Nephron progenitor cell (in vitro differentiated cells): Measurements from ENCODE around the gene CCAR1.
"Not testable (repeated sequence)": the region's sequence is repeated elsewhere in the genome, so short reads cannot be mapped to it uniquely, and the experiment has no call there.

Source experiments
- DNase-seq: peaks from one replicate; pipeline ENCODE4 v3.0.0; 2021
- H3K27ac Mint-ChIP-seq: 2 replicates; pipeline ENCODE4 v1.8.0; 2021; ENCODE audit warnings: mild to moderate bottlenecking, moderate library complexity, mixed read lengths
- H3K27me3 Mint-ChIP-seq: 2 replicates; pipeline ENCODE4 v1.8.0; 2021; ENCODE audit warnings: mild to moderate bottlenecking, low read depth, mixed read lengths; ENCODE audit not compliant: poor library complexity
- H3K36me3 Mint-ChIP-seq: 2 replicates; pipeline ENCODE4 v1.8.0; 2021; ENCODE audit warnings: low read depth, mixed read lengths
- H3K4me1 Mint-ChIP-seq: 2 replicates; pipeline ENCODE4 v1.8.0; 2021; ENCODE audit warnings: mixed read lengths
- H3K4me3 Mint-ChIP-seq: 2 replicates; pipeline ENCODE4 v1.8.0; 2021; ENCODE audit warnings: mild to moderate bottlenecking, moderate library complexity, mixed read lengths
- H3K9me3 Mint-ChIP-seq: 2 replicates; pipeline ENCODE4 v1.8.0; 2021; ENCODE audit warnings: mild to moderate bottlenecking, moderate library complexity, mixed read lengths
- CTCF ChIP-seq: fragments of 200-600 bp; sonication (generic); IDR thresholded peaks from 2 replicates; pipeline ENCODE4 v1.5.0; 2021; ENCODE audit warnings: antibody characterized with exemption

CCAR1 gene

DNA sequence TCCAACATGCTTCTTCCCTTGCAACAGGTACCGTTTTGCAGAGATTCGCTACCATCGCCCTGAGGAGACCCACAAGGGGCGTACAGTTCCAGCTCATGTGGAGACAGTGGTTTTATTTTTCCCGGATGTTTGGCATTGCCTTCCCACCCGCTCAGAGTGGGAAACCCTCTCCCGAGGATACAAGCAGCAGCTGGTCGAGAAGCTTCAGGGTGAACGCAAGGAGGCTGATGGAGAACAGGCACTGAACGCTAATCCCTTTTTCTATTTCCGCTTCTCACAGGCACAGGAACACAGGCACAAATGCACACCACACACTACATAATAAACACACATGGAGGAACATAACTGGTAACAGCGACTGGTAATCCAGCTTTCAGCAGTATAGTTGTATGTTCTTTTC lies 35.2 kb downstream of the CCAR1 start:
- H3K9me3 Mint-ChIP-seq = no peaks in the 10 kb centered on the region

DNA sequence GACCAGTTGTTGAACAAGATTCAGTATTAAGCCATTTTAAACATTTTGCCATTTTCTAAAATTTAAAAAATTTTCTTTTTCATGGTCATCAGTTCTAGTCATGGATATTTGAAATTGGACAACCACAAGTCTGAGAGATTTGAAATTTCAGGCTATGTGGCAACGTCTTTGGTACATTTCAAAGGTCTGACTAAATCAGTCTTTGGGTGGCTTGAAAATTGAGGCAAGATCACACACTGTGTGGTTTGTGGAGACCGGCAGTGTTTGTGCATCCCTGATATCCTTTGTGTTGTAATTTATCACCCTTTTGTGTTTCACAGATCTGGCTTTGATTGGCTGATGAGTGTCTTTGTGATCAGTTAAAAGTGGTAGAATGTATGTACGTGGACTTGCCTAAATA lies 35.7 kb downstream of the CCAR1 start:
- peaks cover 90% of the 10 kb centered on the region for H3K36me3 Mint-ChIP-seq
- no peaks in the 10 kb centered on the region for H3K9me3 Mint-ChIP-seq
- no peak overlapping the region for H3K4me3 Mint-ChIP-seq
- no peak overlapping the region for H3K27ac Mint-ChIP-seq
- no peaks in the 10 kb centered on the region for H3K4me1 Mint-ChIP-seq
- H3K27me3 Mint-ChIP-seq = no peaks in the 10 kb centered on the region
- DNase-seq = no peak
- no peak for TF ChIP-seq CTCF

More for the DNA sequence above, 35.2 kb downstream of the CCAR1 start:
- H3K36me3 Mint-ChIP-seq = peaks cover 93% of the 10 kb centered on the region
- H3K4me1 Mint-ChIP-seq = no peaks in the 10 kb centered on the region
- no peak for DNase-seq
- H3K27ac Mint-ChIP-seq = peak overlapping the region; percentile 90
- TF ChIP-seq CTCF = no peak
- H3K27me3 Mint-ChIP-seq = no peaks in the 10 kb centered on the region
- H3K4me3 Mint-ChIP-seq = no peak overlapping the region

- no peak overlapping the region for H3K4me3 Mint-ChIP-seq
- no peaks in the 10 kb centered on the region for H3K27me3 Mint-ChIP-seq
- DNase-seq = no peak
- TF ChIP-seq CTCF = no peak
- H3K27ac Mint-ChIP-seq = peak overlapping the region; percentile 42
- H3K4me1 Mint-ChIP-seq = no peaks in the 10 kb centered on the region
- H3K36me3 Mint-ChIP-seq = peaks cover 82% of the 10 kb centered on the region
- H3K9me3 Mint-ChIP-seq = no peaks in the 10 kb centered on the region
These were observed 38.3 kb downstream of the CCAR1 start for GRCh38 chr10:68759223-68759863.

DNA sequence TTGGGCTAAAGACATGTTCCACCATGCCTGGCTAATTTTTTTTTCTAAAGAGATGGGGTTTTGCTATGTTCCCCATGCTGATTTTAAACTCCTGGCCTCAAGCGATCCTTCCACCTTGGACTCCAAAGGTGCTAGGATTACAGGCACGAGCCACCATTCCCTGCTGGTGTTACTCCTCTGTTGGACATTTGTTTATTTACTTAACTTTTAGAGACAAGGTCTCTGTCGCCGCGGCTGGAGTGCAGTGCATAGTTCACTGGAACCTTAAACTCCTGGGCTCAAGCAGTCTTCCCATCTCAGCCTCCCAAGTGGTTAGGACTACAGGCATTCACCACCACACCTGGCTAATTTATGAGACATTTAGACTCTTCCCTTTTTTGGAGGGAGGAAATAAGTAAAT lies 38.9 kb downstream of the CCAR1 start:
- H3K27me3 Mint-ChIP-seq = no peaks in the 10 kb centered on the region
- no peaks in the 10 kb centered on the region for H3K9me3 Mint-ChIP-seq
- H3K4me3 Mint-ChIP-seq = no peak overlapping the region
- no peak for TF ChIP-seq CTCF
- DNase-seq = no peak
- H3K36me3 Mint-ChIP-seq = peaks cover 82% of the 10 kb centered on the region
- no peak overlapping the region for H3K27ac Mint-ChIP-seq
- H3K4me1 Mint-ChIP-seq = no peaks in the 10 kb centered on the region

GRCh38 chr10:68767407-68767806 lies 46.4 kb downstream of the CCAR1 start:
- not testable (repeated sequence) for H3K4me3 Mint-ChIP-seq, DNase-seq, H3K9me3 Mint-ChIP-seq, H3K4me1 Mint-ChIP-seq, H3K27me3 Mint-ChIP-seq
- Mint-ChIP-seq H3K27ac (peak overlapping the region; percentile 45), H3K36me3 (peaks cover 66% of the 10 kb centered on the region)

DNA sequence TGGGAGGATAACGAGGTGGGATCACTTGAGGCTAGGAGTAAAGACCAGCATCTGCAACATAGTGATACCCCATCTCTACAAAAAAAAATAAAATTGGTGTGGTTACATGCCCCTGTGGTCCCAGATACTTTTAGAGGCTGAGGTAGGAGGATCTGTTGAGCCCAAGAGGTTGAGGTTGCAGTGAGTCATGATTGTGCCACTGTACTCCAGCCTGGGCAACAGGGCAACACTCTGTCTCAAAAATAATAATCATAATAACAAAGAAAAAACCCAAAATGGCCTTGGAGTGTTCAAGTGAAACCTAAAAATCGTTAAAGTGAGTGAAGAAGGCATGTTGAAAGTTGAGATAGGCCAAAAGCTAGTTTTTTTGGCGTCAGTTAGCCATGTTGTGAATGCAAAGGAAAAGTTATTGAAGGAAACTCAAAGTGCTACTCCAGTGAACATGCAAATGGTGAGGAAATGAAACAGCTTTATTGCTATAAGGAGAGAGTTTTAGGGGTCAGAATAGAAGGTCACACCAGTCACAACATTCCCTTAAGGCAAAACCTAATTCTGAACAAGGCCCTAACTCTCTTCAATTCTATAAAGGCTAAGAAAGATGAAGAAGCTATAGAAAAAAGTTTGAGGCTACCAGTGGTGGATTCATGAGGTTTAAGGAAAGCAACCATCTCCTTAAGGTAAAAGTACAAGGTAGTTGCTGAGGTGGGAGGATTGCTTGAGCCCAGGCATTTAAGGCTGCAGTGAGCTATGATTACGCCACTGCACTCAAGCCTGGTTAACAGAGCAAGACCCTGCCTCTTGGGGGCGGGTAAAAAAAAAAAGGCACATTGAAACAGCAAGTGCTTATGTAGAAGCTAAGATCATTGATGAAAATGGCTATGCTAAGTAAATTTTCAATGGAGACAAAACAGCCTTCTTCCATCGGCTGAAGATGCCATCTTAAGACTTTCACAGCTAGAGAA lies 60.9 kb downstream of the CCAR1 start:
- DNase-seq = no peak
- H3K4me3 Mint-ChIP-seq = no peak overlapping the region
- no peak for TF ChIP-seq CTCF
- no peaks in the 10 kb centered on the region for H3K27me3 Mint-ChIP-seq
- H3K9me3 Mint-ChIP-seq = no peaks in the 10 kb centered on the region
- no peaks in the 10 kb centered on the region for H3K4me1 Mint-ChIP-seq
- H3K36me3 Mint-ChIP-seq = peaks cover 92% of the 10 kb centered on the region
- H3K27ac Mint-ChIP-seq = peak overlapping the region; percentile 96
